ENCODE measurements around the gene SAMD8. TPM values are rescaled to one million over a fixed set of nuclear protein-coding genes. Genes with fewer than 3 reads are reported as not detected.

SAMD8 gene
- total RNA-seq, 1 donor from 2014 or later = 42.7 TPM

DNA sequence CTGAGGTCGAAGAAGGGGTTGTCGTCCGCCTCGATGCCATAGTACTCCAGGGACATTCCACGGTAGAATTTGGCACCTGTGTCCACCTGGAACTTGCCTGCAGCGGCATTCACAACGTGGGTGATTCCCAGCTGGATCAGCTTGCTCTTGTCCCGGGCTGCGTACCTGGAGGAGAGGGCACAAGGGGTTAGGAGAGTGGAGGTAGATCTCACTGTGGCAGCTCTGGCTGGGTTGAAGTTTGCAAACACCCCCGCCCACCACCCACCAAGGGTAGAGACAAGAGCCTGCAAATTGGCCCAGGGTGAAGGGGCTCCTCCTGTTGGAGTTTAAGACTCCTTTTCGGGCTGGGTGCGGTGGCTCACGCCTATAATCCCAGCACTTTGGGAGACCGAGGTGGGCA, 15.8 kb upstream of the SAMD8 start:
- Histone ChIP-seq H3K4me1 (peaks cover 14% of the 10 kb centered on the region), H3K27me3 (no peaks in the 10 kb centered on the region), H3K27ac (no peak overlapping the region), H3K4me3 (no peak overlapping the region), H3K36me3 (no peaks in the 10 kb centered on the region), H3K9me3 (no peaks in the 10 kb centered on the region)
- intact Hi-C loops (cut with DNase I) = loop anchor here (5.0 kb wide), 1 partner anchor 828 kb away; no protein-coding TSS in a partner anchor
- no peak for DNase-seq (ENCODE audit: extremely low spot score in 2 of 2)
- no peak for TF ChIP-seq POLR2AphosphoS5 (IDR thresholded peaks at IDR 0.05; ENCODE audit: insufficient read depth in 1 of 2, low read depth in 1 of 2)
- TF ChIP-seq, protein P1, sequence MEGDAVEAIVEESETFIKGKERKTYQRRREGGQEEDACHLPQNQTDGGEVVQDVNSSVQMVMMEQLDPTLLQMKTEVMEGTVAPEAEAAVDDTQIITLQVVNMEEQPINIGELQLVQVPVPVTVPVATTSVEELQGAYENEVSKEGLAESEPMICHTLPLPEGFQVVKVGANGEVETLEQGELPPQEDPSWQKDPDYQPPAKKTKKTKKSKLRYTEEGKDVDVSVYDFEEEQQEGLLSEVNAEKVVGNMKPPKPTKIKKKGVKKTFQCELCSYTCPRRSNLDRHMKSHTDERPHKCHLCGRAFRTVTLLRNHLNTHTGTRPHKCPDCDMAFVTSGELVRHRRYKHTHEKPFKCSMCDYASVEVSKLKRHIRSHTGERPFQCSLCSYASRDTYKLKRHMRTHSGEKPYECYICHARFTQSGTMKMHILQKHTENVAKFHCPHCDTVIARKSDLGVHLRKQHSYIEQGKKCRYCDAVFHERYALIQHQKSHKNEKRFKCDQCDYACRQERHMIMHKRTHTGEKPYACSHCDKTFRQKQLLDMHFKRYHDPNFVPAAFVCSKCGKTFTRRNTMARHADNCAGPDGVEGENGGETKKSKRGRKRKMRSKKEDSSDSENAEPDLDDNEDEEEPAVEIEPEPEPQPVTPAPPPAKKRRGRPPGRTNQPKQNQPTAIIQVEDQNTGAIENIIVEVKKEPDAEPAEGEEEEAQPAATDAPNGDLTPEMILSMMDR (IDR thresholded peaks at IDR 0.05) = no peak
- no peak for TF ChIP-seq POLR2A (IDR thresholded peaks at IDR 0.05)

DNA sequence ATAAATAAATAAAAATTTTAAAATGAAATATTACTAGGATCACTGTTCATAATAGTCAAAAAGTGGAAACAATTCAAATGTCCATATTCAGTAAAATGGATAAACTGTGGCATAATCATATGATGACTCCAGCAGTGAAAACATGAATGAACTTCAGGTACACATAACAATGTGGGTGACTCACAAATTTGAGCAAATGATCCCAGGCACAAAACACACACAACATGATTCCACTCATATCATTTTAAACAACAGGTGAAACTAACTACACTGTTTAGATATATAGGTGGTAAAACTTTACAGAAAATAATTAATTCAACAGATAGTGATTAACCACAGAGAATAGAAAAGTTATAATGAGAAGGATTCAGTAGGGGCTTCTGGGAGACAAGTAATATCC, 14.7 kb upstream of the SAMD8 start:
- Histone ChIP-seq H3K9me3 (no peaks in the 10 kb centered on the region), H3K27me3 (no peaks in the 10 kb centered on the region), H3K4me1 (peaks cover 14% of the 10 kb centered on the region), H3K27ac (no peak overlapping the region), H3K36me3 (no peaks in the 10 kb centered on the region), H3K4me3 (no peak overlapping the region)
- no peak for DNase-seq (ENCODE audit: extremely low spot score in 2 of 2)
- TF ChIP-seq, protein P1 (IDR thresholded peaks at IDR 0.05) = no peak
- TF ChIP-seq POLR2AphosphoS5 (IDR thresholded peaks at IDR 0.05; ENCODE audit: insufficient read depth in 1 of 2, low read depth in 1 of 2) = no peak
- TF ChIP-seq POLR2A (IDR thresholded peaks at IDR 0.05) = no peak
- intact Hi-C loops (cut with DNase I) = loop anchor here (5.0 kb wide), 1 partner anchor 829 kb away; no protein-coding TSS in a partner anchor

DNA sequence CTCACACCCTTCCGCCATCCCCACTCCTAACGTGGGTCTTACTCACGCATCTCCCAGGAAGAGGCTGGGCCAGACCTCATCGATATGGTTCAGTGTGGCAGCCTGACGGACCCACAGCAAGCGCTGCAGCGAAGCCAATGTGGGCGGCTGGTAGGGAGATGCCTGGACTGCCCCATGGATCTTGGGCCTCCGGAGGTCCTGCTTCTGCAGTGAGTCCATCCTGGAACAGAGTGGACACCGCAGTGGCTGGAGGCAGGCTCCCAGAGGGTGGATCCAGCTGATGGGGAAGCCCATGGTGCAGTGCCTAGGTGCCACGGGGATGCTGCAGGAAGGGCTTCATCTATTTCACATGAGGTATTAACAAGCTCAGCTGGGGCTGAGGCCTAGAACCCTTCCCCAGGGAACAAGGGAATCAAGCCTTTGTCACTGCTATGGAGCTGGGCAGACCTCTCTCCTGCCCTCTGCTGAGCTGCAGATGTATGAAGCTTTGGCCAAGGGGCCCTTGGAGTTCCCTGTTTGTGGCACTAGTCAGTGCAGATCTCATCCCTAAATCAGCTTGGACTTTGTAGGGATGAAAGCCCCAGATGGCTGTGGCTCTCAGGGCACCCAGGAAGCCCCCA, 13.7 kb upstream of the SAMD8 start:
- TF ChIP-seq POLR2AphosphoS5 (IDR thresholded peaks at IDR 0.05; ENCODE audit: insufficient read depth in 1 of 2, low read depth in 1 of 2) (no peak), POLR2A (IDR thresholded peaks at IDR 0.05) (no peak)
- TF ChIP-seq, protein P1 (IDR thresholded peaks at IDR 0.05) = no peak
- intact Hi-C loops (cut with DNase I) = loop anchor here (5.0 kb wide), 1 partner anchor 830 kb away; no protein-coding TSS in a partner anchor

DNA sequence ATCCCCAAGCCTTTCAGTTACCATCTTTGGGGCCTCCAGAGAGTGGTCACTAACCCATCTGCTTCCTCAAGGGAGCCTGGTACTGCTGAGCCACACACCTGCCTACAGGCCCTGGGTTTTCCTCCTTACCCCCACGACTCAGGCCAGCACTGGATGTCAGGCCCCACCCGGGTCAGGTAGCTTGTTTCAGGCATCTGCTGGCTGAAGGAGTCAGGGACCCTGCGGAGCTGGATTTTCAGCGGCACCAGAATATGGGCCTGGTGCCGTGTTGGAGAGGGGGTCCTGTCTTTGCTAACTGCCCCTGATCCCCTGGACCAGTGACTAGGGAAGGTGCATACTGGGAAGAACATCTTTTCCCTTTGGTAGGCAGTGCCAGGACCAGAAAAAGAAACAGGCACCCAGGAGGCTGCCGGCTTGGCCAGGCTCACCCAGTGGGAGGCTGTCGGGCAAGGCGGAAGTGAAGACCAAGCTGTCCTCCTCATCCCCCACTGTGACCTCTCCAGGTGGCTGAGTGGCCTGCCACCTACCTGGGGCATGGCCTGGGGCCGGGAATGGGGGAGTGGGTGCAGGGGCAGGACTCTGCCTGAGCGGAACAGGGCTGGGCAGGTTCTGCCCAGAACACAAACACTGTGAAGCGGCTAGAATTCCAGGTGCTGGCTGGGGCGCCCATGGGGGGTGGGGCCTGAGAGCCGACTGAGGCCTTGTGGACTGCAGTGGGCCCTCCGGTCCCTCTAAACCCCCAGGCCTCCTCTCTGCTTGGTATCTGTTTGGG, 12.4 kb upstream of the SAMD8 start:
- H3K27ac ChIP-seq = no peak overlapping the region
- H3K27me3 ChIP-seq = no peaks in the 10 kb centered on the region
- no peak overlapping the region for H3K4me3 ChIP-seq
- H3K36me3 ChIP-seq = no peaks in the 10 kb centered on the region
- TF ChIP-seq POLR2A (IDR thresholded peaks at IDR 0.05) (no peak), POLR2AphosphoS5 (IDR thresholded peaks at IDR 0.05; ENCODE audit: insufficient read depth in 1 of 2, low read depth in 1 of 2) (no peak)
- TF ChIP-seq, protein P1 (IDR thresholded peaks at IDR 0.05) = no peak
- peaks cover 14% of the 10 kb centered on the region for H3K4me1 ChIP-seq
- no peaks in the 10 kb centered on the region for H3K9me3 ChIP-seq
- intact Hi-C loops (cut with DNase I) = loop anchor here (5.0 kb wide), 1 partner anchor 832 kb away; no protein-coding TSS in a partner anchor
- DNase-seq (ENCODE audit: extremely low spot score in 2 of 2) = no peak

More for the DNA sequence above, 13.7 kb upstream of the SAMD8 start:
- no peak overlapping the region for H3K4me3 ChIP-seq
- no peaks in the 10 kb centered on the region for H3K27me3 ChIP-seq
- no peak for DNase-seq (ENCODE audit: extremely low spot score in 2 of 2)
- no peaks in the 10 kb centered on the region for H3K36me3 ChIP-seq
- no peaks in the 10 kb centered on the region for H3K9me3 ChIP-seq
- peaks cover 14% of the 10 kb centered on the region for H3K4me1 ChIP-seq
- no peak overlapping the region for H3K27ac ChIP-seq

All from vagina (tissue), 2 donors.